ENCODE data around the gene TMEM156. TPM values are rescaled to one million over a fixed set of nuclear protein-coding genes. Genes with fewer than 3 reads are reported as not detected.
"Not testable (repeated sequence)": the region's sequence is repeated elsewhere in the genome, so short reads cannot be mapped to it uniquely, and the experiment has no call there.

TMEM156 gene
- total and polyA plus RNA-seq, 10 of the 15 experiments (the other 5 are each of a cell fraction or from before 2014, with no cell fraction given): 20.8 to 48.3 (median 32.7) TPM

- TF ChIP-seq ZBED1 (IDR thresholded peaks at IDR 0.05; ENCODE audit: borderline replicate concordance): no peak
These were observed 66.3 kb downstream of the TMEM156 start (continued) for GRCh38 chr4:38965866-38966265.

- BruUV-seq (replicated peaks): no TSS peak
- Histone ChIP-seq H3K9me3 (replicated peaks; ENCODE audit: control insufficient read depth, insufficient read depth, low read length) (no peaks in the 10 kb centered on the region; the same call in 2 of the 3 replicates), H3K27me3 (replicated peaks in 1 of 2; ENCODE audit: control insufficient read depth in 2 of 2, insufficient read depth in 2 of 2, low read length in 1 of 2) (no peaks in the 10 kb centered on the region), H3K4me2 (ENCODE audit: control insufficient read depth, insufficient read depth) (no peak overlapping the region), H3K9ac (ENCODE audit: control insufficient read depth, insufficient read depth, low read length) (no peak overlapping the region), H3K4me3 (no peak overlapping the region), H2AFZ (ENCODE audit: control insufficient read depth, low read depth, low read length) (no peak overlapping the region), H3K79me2 (ENCODE audit: control insufficient read depth, insufficient read depth, low read length) (no peaks in the 10 kb centered on the region), H4K20me1 (ENCODE audit: control insufficient read depth, insufficient read depth) (no peaks in the 10 kb centered on the region), H3K27ac (ENCODE audit: control insufficient read depth, insufficient read depth) (no peak overlapping the region), H3K36me3 (ENCODE audit: control insufficient read depth in 2 of 2, insufficient read depth in 2 of 2, low read length in 1 of 2) (peaks cover 0 to 8% of the 10 kb centered on the region in 2 experiments; a peak in 2 of 4 replicates), H3K4me1 (ENCODE audit: control insufficient read depth, insufficient read depth, low read length) (no peaks in the 10 kb centered on the region)
- in situ Hi-C loops (cut with MboI): no loop called here
- no peak for FAIRE-seq
- 97% methylated on average over 11 of the region's 11 CpGs for WGBS (ENCODE audit: insufficient coverage, insufficient replicate concordance, low lambda C conversion rate, missing lambda C conversion rate)
- DNase-seq (ENCODE audit: low read depth, low spot score): no peak
- TF ChIP-seq EED (IDR thresholded peaks at IDR 0.05; ENCODE audit: low read depth): no peak
- no peak for TF ChIP-seq PKNOX1 (IDR thresholded peaks at IDR 0.05)
- no peak for TF ChIP-seq MTA2 (IDR thresholded peaks at IDR 0.05; ENCODE audit: low read depth)
- TF ChIP-seq JUNB (IDR thresholded peaks at IDR 0.05): no peak
- no peak for TF ChIP-seq CTCF (IDR thresholded peaks at IDR 0.05 in 2 of 3, conservative IDR thresholded peaks at IDR 0.05 in 1 of 3; ENCODE audit: control insufficient read depth in 2 of 3, extremely low read depth in 1 of 3, insufficient read depth in 1 of 3, low read depth in 3 of 3, low read length in 3 of 3)
- no peak for TF ChIP-seq HCFC1 (IDR thresholded peaks at IDR 0.05; ENCODE audit: low read length)
- TF ChIP-seq HDAC6 (IDR thresholded peaks at IDR 0.05; ENCODE audit: unreplicated experiment): no peak
- no peak for TF ChIP-seq BCL3 (IDR thresholded peaks at IDR 0.05; ENCODE audit: borderline replicate concordance, insufficient read depth, low read depth, low read length, poor library complexity, severe bottlenecking)
- RAD21 ChIA-PET (ENCODE audit: unreplicated experiment): interaction anchor here (0.6 to 0.9 kb wide), 2 partner anchors 15 to 83 kb away, joined by 3 to 5 read pairs; no protein-coding TSS in a partner anchor
- CTCF ChIA-PET: interaction anchor here (1.2 to 1.5 kb wide), 2 partner anchors 9 to 13 kb away, joined by 3 read pairs; no protein-coding TSS in a partner anchor
- ATAC-seq: no peak
- SMC1A ChIA-PET (ENCODE audit: uncharacterized antibody, unreplicated experiment): interaction anchor here (1.2 to 2.5 kb wide), 2 partner anchors 10 to 12 kb away, joined by 3 to 7 read pairs; no protein-coding TSS in a partner anchor
- intact Hi-C loops (cut with micrococcal nuclease; ENCODE audit: unreplicated experiment): no loop called here
- POLR2A ChIA-PET: interaction anchor here (0.6 kb wide), 1 partner anchor 345 kb away, joined by 3 read pairs; no protein-coding TSS in a partner anchor
These were observed 67.0 kb downstream of the TMEM156 start for GRCh38 chr4:38964942-38965775.

- DNase-seq (ENCODE audit: low read depth, low spot score); POLR2A ChIA-PET; H3K27me3 ChIP-seq (replicated peaks in 1 of 2; ENCODE audit: control insufficient read depth in 2 of 2, insufficient read depth in 2 of 2, low read length in 1 of 2); in situ Hi-C loops (cut with MboI); ATAC-seq; H2AFZ ChIP-seq (ENCODE audit: control insufficient read depth, low read depth, low read length); H3K79me2 ChIP-seq (ENCODE audit: control insufficient read depth, insufficient read depth, low read length); H3K9ac ChIP-seq (ENCODE audit: control insufficient read depth, insufficient read depth, low read length); H4K20me1 ChIP-seq (ENCODE audit: control insufficient read depth, insufficient read depth); H3K4me2 ChIP-seq (ENCODE audit: control insufficient read depth, insufficient read depth); H3K36me3 ChIP-seq (ENCODE audit: control insufficient read depth in 2 of 2, insufficient read depth in 2 of 2, low read length in 1 of 2); H3K9me3 ChIP-seq (replicated peaks; ENCODE audit: control insufficient read depth, insufficient read depth, low read length); BruUV-seq (replicated peaks); intact Hi-C loops (cut with micrococcal nuclease; ENCODE audit: unreplicated experiment); H3K27ac ChIP-seq (ENCODE audit: control insufficient read depth, insufficient read depth); H3K4me1 ChIP-seq (ENCODE audit: control insufficient read depth, insufficient read depth, low read length); H3K4me3 ChIP-seq; FAIRE-seq: not testable (repeated sequence)
- ChIA-PET RAD21 (ENCODE audit: unreplicated experiment) (interaction anchor here (1.2 kb wide), 1 partner anchor 71 kb away, joined by 3 read pairs; no protein-coding TSS in a partner anchor), CTCF (interaction anchor here (1.5 to 1.8 kb wide), 2 partner anchors 10 to 30 kb away, joined by 3 read pairs; no protein-coding TSS in a partner anchor), SMC1A (ENCODE audit: uncharacterized antibody, unreplicated experiment) (interaction anchor here (1.9 kb wide), 1 partner anchor 10 kb away, joined by 16 read pairs; no protein-coding TSS in a partner anchor)
- 62% methylated on average over 5 of the region's 5 CpGs for WGBS (ENCODE audit: insufficient coverage, insufficient replicate concordance, low lambda C conversion rate, missing lambda C conversion rate)
These were observed 73.0 kb downstream of the TMEM156 start for GRCh38 chr4:38959248-38959647.

Measured in GM12878 (cell line).